GM19239 (cell line): ENCODE data around the gene TBCEL.
A peak's percentile ranks its signal among the peaks of the same experiment; 100 is the strongest.

ENCODE experiments used
- DNase-seq: peaks from one replicate; pipeline ENCODE4 v3.0.0; 2011; ENCODE audit warnings: low spot score; ENCODE audit not compliant: insufficient read length
- FAIRE-seq: peaks from 2 replicates; lab custom pipeline; 2011; peaks lifted over from hg19 to GRCh38; lab: Jason Lieb, UNC

Gene TBCEL, protein sequence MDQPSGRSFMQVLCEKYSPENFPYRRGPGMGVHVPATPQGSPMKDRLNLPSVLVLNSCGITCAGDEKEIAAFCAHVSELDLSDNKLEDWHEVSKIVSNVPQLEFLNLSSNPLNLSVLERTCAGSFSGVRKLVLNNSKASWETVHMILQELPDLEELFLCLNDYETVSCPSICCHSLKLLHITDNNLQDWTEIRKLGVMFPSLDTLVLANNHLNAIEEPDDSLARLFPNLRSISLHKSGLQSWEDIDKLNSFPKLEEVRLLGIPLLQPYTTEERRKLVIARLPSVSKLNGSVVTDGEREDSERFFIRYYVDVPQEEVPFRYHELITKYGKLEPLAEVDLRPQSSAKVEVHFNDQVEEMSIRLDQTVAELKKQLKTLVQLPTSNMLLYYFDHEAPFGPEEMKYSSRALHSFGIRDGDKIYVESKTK

DNA sequence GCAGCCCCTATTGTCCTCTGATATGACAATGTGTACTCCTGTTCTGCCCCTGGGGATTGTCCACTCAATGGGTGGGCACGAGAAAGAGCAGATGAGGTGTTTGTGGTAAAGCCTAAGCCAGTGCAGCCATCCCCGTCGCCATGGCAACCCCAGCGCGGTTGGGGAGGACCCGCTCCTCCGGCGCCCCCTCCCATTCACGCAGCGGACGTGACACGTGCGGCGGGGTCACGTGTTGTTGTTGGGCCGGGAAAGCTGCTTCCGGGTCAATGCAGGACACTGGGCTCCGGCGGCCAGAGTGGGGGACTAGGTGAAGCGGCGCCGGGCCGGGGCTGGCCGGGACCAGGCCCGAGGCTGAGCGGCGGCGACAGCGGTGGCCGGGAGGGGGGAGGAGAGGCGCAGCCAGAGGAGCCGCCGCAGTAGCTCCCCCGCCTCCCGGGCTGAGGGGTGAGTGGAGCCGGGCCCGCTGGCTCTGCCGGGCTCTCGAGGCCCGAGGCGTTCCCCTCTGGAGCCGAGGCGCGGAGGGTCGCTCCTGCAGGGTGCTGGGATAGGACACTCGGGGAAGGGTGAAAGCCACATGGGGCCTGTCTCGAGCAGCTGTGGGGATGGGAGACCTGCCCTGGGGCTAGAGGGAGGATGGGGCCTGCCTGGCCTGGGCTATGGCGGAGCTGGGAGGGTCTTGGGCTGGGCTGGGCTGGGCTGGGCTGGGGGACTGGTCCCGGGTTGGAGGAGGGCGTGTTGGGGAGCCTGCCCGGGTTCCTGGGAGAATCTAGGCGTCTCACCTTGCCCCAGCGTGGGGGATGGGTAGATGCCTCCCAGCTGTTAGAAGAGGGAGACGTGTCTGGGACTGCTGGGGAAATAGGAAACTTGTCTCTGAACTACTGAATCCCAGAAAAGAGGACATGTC, at the start of gene TBCEL:
Gene TBCEL, plus strand, starts transcription at position 255 of the 904 bp plus-strand sequence. CDS start 21,589 bp downstream, outside the sequence.
- FAIRE-seq (peak; percentile 95), DNase-seq (peak; percentile 99)

DNA sequence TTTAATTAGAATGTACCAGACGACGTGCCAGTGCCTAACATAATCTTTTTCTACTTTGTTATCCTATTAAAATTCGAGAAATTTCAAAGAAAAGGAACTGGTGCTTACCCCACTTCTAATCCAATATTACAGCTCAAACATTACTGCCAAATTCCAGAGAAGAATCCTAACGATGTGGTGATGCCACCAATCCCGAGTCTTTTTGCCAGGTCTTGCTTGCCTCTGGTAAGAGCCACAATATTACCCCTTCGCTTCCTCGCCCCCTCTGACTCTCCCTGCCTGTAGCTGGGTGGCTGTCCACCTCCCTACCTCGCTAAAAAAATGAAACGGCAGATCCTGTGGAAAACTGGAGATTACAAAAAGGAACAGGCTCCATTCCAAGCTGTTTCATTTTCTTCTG, 49.4 kb upstream of the TBCEL start:
- FAIRE-seq, result no peak
- DNase-seq, result no peak

DNA sequence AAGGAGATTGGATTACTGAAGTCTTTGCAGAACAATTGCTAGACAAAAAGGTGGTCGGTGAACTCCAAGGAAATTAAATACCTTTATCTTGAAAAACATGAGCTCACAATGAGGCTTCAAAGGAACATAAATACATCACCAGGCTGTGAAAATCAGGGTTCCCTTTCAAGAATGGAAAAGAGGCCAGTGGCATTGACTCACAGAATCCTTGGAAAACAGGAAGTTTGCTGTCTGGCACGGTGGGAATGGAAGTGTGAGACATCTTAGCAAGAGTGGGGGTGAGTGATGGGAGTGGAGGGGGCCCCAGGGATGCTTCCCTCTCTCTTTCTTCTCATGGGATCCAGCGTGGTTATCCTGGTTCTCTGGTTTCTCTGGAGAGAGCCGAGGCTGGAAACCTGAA, 48.9 kb upstream of the TBCEL start:
- DNase-seq, result no peak
- no peak for FAIRE-seq

- FAIRE-seq, result no peak
- no peak for DNase-seq
Observed at GRCh38 chr11:120977266-120978137, 46.4 kb upstream of the TBCEL start.

GRCh38 chr11:120978701-120979100, 45.2 kb upstream of the TBCEL start:
- FAIRE-seq, result no peak
- DNase-seq, result no peak

GRCh38 chr11:120985718-120986569, 38.0 kb upstream of the TBCEL start:
- DNase-seq, result peak; percentile 38
- no peak for FAIRE-seq

- DNase-seq (no peak), FAIRE-seq (no peak)
Observed at GRCh38 chr11:120988603-120989002, 35.3 kb upstream of the TBCEL start.

DNA sequence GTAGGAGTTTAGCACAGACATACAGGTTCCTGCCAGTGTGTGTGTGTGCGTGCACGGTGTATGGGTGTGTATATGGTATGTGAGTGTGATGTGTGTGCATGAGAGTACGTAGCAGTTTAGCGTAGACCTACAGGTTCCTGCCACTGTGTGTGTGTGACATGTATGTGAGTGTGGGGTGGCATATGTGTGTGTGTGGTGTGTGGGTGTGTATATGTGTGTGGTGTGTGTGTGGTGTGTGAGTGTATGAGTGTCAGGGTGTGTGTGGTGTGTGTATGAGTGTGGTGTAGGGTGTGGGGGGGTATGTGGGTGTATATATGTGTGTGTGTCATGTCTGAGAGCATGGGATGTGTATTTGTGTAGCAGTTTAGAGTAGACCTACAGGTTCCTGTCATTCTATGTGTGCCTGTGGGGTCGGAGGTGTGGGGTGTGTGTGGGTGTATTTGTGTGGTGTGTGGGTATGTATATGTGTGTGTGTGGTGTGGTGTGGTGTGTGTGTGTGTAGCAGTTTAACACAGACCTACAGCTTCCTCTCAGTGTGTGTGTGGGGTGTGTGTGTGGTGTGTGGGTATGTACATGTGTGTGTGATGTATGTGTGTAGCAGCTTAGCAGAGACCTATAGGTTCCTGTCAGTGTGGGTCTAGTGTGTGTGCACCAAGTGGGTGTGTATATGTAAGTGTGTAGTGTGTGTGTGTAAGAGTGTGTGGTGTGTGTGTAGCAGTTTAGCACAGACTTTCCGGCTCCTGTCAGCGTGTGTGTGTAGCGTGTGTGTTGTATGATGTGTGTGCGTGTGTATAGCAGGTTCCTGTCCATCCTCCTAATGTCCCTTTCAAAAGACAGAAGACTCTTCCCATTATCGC, 31.8 kb upstream of the TBCEL start:
- FAIRE-seq (no peak), DNase-seq (no peak)

DNA sequence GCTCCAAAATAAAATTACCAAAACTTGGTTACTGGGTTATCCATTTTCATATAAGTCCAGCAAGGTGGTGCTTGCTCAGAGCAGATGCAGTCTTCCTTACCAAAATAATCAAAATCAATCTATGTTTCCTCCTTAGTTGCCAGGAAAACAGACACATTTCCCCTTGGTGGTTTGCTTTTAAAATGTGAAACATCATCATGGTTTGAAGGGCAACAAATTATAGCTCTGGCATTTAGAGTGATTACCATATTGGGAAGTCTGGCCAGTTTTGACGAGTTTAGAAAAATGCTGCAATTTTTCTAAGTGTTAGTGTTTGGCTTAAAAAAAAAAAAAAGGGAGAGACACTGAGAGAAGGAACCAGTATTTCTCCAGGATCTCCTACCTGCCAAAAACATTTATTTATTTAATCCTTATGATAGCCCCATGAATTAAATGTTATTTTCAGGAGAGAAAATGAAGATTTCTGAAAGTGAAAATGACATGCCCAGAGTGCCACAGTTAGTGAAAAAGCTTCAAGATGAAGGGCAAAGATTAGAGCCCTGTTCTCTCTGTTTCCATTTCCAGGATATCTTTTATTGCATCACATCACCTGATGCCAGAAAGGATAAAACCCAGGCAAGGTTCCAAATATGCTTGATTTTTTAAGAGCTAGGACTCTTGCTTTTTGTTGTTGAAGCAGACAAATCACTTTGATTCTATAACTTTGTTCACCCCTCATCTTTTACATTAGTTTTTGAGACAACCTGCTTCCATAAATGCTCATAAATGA, 29.6 kb upstream of the TBCEL start:
- DNase-seq, result no peak
- no peak for FAIRE-seq

GRCh38 chr11:120995184-120995583, 28.7 kb upstream of the TBCEL start:
- no peak for FAIRE-seq
- DNase-seq, result no peak

- DNase-seq, result no peak
- no peak for FAIRE-seq
Observed at GRCh38 chr11:120996973-120997372, 26.9 kb upstream of the TBCEL start.

- no peak for DNase-seq
- no peak for FAIRE-seq
Observed at GRCh38 chr11:120998581-120998980, 25.3 kb upstream of the TBCEL start.

GRCh38 chr11:121004206-121004840, 19.6 kb upstream of the TBCEL start:
- FAIRE-seq (no peak), DNase-seq (no peak)

DNA sequence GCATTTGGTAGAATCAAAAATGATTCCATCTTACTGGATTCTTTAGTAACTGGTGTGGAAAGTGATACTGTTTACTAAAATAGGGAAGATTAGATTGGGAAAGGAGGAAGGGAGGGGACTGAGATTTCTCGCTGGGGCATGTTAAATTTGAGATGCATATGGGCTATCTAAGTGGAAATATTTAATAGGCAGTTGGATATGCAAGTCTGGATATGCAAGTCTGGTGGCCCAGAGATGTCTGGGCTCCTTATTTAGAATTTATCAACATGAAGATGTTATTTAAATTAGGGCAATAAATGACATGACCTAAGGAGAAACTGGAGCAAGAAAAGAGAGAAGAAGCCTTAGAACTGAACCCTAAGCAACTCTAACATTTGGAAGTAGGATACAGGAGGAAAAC, 17.0 kb upstream of the TBCEL start:
- no peak for DNase-seq
- FAIRE-seq, result no peak

- no peak for FAIRE-seq
- no peak for DNase-seq
Observed at GRCh38 chr11:121008551-121008950, 15.4 kb upstream of the TBCEL start.

- FAIRE-seq, result no peak
- DNase-seq, result no peak
Observed at GRCh38 chr11:121012091-121012490, 11.8 kb upstream of the TBCEL start.

DNA sequence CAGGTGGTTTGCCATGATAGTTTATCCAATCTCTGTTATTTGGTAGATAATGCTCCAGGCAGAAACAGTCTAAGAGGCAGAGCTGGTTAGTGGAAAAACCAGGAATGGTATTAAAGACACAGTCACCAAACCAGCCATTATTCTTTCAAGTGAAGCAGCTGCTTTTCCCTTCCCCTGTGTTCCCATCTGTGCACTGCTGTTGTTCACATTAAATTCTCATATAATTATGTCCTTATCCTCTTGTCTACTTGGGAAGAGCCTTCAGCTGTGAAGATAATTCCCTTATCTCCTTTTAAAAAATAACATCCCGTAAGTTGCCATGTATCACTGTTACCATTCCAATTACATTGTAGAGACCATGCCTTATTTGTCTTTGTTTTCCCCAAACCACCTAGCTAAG, 5.2 kb upstream of the TBCEL start:
- no peak for DNase-seq
- FAIRE-seq, result no peak
